Spleen (tissue), 11 donors: ENCODE data around the gene VWA1. TPM values are rescaled to one million over a fixed set of nuclear protein-coding genes. Genes with fewer than 3 reads are reported as not detected.

ENCODE experiments used
- DNase-seq: peaks from one replicate; pipeline ENCODE4 v3.0.0-alpha.2; 2020
- H3K27ac ChIP-seq, 8 donors: fragments of 200-600 bp; sonication (generic) in 7 of 8; 1 replicate in 4 of 8; 2 replicates in 4 of 8; pipeline versions ENCODE4 v1.5.0 to v1.8.0; 2016 to 2021; ENCODE audit warnings: inconsistent platforms in 4 of 8, mild to moderate bottlenecking in 4 of 8, moderate library complexity in 1 of 8
- H3K27me3 ChIP-seq, 7 donors: fragments of 200-600 bp; sonication (generic) in 6 of 7; replicated peaks in 1 of 7; 1 replicate in 4 of 7; 2 replicates in 3 of 7; pipeline versions ENCODE4 v1.5.0 to v1.8.0; 2016 to 2021; ENCODE audit warnings: inconsistent platforms in 3 of 7, mild to moderate bottlenecking in 1 of 7
- H3K36me3 ChIP-seq, 6 donors: fragments of 200-600 bp; sonication (generic) in 5 of 6; 1 replicate in 4 of 6; 2 replicates in 2 of 6; pipeline versions ENCODE4 v1.5.0 to v1.8.0; 2016 to 2021; ENCODE audit warnings: inconsistent platforms in 2 of 6
- H3K4me1 ChIP-seq, 6 donors: fragments of 200-600 bp; sonication (generic) in 5 of 6; 1 replicate in 3 of 6; 2 replicates in 3 of 6; pipeline versions ENCODE4 v1.5.0 to v1.8.0; 2016 to 2021; ENCODE audit warnings: inconsistent platforms in 3 of 6
- H3K4me3 ChIP-seq, 8 donors: fragments of 200-600 bp; sonication (generic) in 7 of 8; 1 replicate in 4 of 8; 2 replicates in 4 of 8; pipeline versions ENCODE4 v1.5.0 to v1.8.0; 2016 to 2021; ENCODE audit warnings: inconsistent platforms in 4 of 8, mild to moderate bottlenecking in 4 of 8, moderate library complexity in 2 of 8
- H3K9me3 ChIP-seq, 8 donors: fragments of 200-600 bp; sonication (generic) in 7 of 8; 1 replicate in 4 of 8; 2 replicates in 4 of 8; pipeline versions ENCODE4 v1.5.0 to v1.8.0; 2016 to 2021; ENCODE audit warnings: inconsistent platforms in 4 of 8
- CTCF ChIP-seq, 11 experiments: fragments of 200-600 bp in 7 of 11; fragments of 450-650 bp in 4 of 11; sonication (generic) in 4 of 11; IDR thresholded peaks in 8 of 11; conservative IDR thresholded peaks in 3 of 11; 1 replicate in 7 of 11; 2 replicates in 4 of 11; pipeline versions ENCODE4 v1.4.0 to v1.8.0; 2016 to 2021; ENCODE audit warnings: antibody characterized with exemption in 11 of 11, inconsistent platforms in 4 of 11, mild to moderate bottlenecking in 1 of 11
- POLR2A ChIP-seq, 3 donors: fragments of 450-650 bp; IDR thresholded peaks; one replicate each; pipeline ENCODE4 v1.5.1; 2017; ENCODE audit warnings: antibody characterized with exemption in 3 of 3, mild to moderate bottlenecking in 1 of 3
- POLR2AphosphoS5 ChIP-seq, 3 donors: sonication (generic); formaldehyde crosslinking; IDR thresholded peaks; one replicate each; pipeline ENCODE4 v1.5.1; 2017; ENCODE audit warnings: antibody characterized with exemption in 3 of 3
- WGBS, 5 donors: extraction: QIAGEN DNeasy Blood & Tissue Kit in 3 of 5; methylation state at CpG; one replicate each; pipeline versions ENCODE4 v1.1.5 to v1.1.7; 2013 to 2018; 5-methylcytosine and 5-hydroxymethylcytosine counted together
- intact Hi-C: fragments of 100-400 bp; cut with DNase I; formaldehyde crosslinking; loops from one replicate; pipeline ENCODE4 v1.15.0; 2023; ENCODE audit warnings: low total_unique reads
- polyA plus RNA-seq, 3 donors: library from polyadenylated mRNA; stranded (reverse); fragments of 200-250 nt; gene quantifications; one replicate each; pipeline ENCODE4 v1.2.1, GENCODE V29; 2013
- total RNA-seq, 7 donors: library from RNA; depleted of rRNA in 3 of 7; stranded (reverse); fragments of >200 nt in 3 of 7; fragmentation: NEBNext Ultra II Directional in 4 of 7; extraction: Animal tissue kit (Norgen Biotek cat#: 25700) in 4 of 7; gene quantifications; one replicate each; pipeline versions ENCODE4 v1.1.0 to v1.2.1, GENCODE V29; 2016 to 2021
- donor health status: healthy with polysubstance abuse.
- donor health status: DM: no; HTN: no; CAD: no; lungs with moderate emphysema.
- donor health status: DM: no; HTN: no; CAD: no.
- donor health status: Bipolar disorder and iron deficiency.
- donor health status: healthy.
- donor health status: DM: no; HTN: no; CAD: no.
- donor health status: DM: yes; HTN: yes; CAD: no.

VWA1 gene
- total and polyA plus RNA-seq, 10 donors: 3.9 to 18.0 (median 12.4) TPM

- intact Hi-C loops: no loop called here
- Histone ChIP-seq H3K4me3 (no peak overlapping the region), H3K36me3 (no peaks in the 10 kb centered on the region), H3K9me3 (no peaks in the 10 kb centered on the region), H3K27ac (peak overlapping the region in 7 of 8 donors; percentile 58 to 82 (median 75)), H3K4me1 (peaks cover 38 to 88% (median 68%) of the 10 kb centered on the region in 6 donors), H3K27me3 (peaks cover 0 to 98% (median 35%) of the 10 kb centered on the region in 7 donors)
- DNase-seq: peak; percentile 72
- TF ChIP-seq POLR2AphosphoS5 (IDR thresholded peaks at IDR 0.05): peak in 2 of 3 donors; percentile 32 to 60
- no peak for TF ChIP-seq CTCF (IDR thresholded peaks at IDR 0.05 in 8 of 11, conservative IDR thresholded peaks at IDR 0.05 in 3 of 11)
- WGBS, 5 donors: 46 to 70% (median 60%) methylated on average over 5 of the region's 5 CpGs
Measured at GRCh38 chr1:1431845-1432273, 3.6 kb upstream of the VWA1 start.

DNA sequence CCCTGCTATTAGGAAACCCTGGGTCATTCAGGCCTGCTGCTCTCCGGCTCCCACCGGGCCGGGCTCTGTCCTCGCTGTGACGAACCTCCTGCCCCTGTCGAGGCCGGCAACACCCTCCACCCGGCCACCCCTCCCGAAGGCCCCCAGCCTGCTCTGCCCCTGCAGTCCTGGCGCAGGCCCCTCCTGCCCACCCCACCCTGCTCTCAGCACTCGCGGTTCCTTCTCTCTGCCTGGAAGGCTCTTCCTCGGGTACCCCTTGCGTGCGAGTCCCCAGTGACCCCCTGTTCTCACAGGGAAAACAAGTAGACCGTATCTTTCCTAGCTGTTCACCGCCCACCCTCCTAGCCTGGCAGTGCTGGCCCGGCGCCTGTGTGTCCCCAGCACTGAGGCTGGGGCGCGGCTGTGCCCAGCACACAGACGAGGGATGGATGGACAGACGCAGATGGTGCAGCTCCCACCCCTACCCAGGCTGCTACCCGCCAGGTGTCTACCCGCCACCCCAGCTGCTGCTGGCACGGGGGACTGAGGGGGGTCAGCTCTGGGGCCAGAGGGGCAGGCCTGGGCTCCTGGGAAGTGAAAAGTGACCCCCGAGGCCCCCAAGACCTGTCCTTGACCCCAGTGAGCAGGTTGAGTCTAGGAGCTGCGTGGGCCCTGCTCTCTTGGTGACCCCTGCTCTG, 3.1 kb upstream of the VWA1 start:
- WGBS, 5 donors: 63 to 75% (median 68%) methylated on average over 26 to 28 of the region's 28 CpGs
- DNase-seq: peak; percentile 62
- H3K4me3 ChIP-seq: no peak overlapping the region

GRCh38 chr1:1432951-1433803, 2.3 kb upstream of the VWA1 start:
- Histone ChIP-seq H3K9me3 (no peaks in the 10 kb centered on the region), H3K36me3 (no peaks in the 10 kb centered on the region), H3K4me3 (peak overlapping the region in 1 of 8 donors; percentile 7), H3K27me3 (peaks cover 0 to 99% (median 40%) of the 10 kb centered on the region in 7 donors), H3K4me1 (peaks cover 38 to 92% (median 71%) of the 10 kb centered on the region in 6 donors), H3K27ac (peak overlapping the region in 7 of 8 donors; percentile 17 to 82 (median 75))
- WGBS, 5 donors: 42 to 63% (median 46%) methylated on average over 16 to 34 of the region's 34 CpGs
- peak; percentile 74 for DNase-seq
- intact Hi-C loops: no loop called here
- TF ChIP-seq POLR2A (IDR thresholded peaks at IDR 0.05): no peak
- TF ChIP-seq CTCF (IDR thresholded peaks at IDR 0.05 in 8 of 11, conservative IDR thresholded peaks at IDR 0.05 in 3 of 11): no peak
- TF ChIP-seq POLR2AphosphoS5 (IDR thresholded peaks at IDR 0.05): peak; percentile 19 to 75 (median 68)

More for the DNA sequence above, 3.1 kb upstream of the VWA1 start:
- intact Hi-C loops: no loop called here
- Histone ChIP-seq H3K9me3 (no peaks in the 10 kb centered on the region), H3K27ac (peak overlapping the region in 7 of 8 donors; percentile 58 to 82 (median 75)), H3K27me3 (peaks cover 0 to 98% (median 37%) of the 10 kb centered on the region in 7 donors), H3K36me3 (no peaks in the 10 kb centered on the region), H3K4me1 (peaks cover 38 to 91% (median 71%) of the 10 kb centered on the region in 6 donors)
- TF ChIP-seq CTCF (IDR thresholded peaks at IDR 0.05 in 8 of 11, conservative IDR thresholded peaks at IDR 0.05 in 3 of 11): no peak
- TF ChIP-seq POLR2AphosphoS5 (IDR thresholded peaks at IDR 0.05): no peak
- no peak for TF ChIP-seq POLR2A (IDR thresholded peaks at IDR 0.05)

GRCh38 chr1:1433804-1434130, 1.7 kb upstream of the VWA1 start:
- peak overlapping the region in 2 of 8 donors; percentile 1 to 71 for H3K4me3 ChIP-seq
- peaks cover 38 to 94% (median 71%) of the 10 kb centered on the region in 6 donors for H3K4me1 ChIP-seq
- peaks cover 0 to 99% (median 41%) of the 10 kb centered on the region in 7 donors for H3K27me3 ChIP-seq
- H3K36me3 ChIP-seq: no peaks in the 10 kb centered on the region
- H3K9me3 ChIP-seq: no peaks in the 10 kb centered on the region
- DNase-seq: no peak
- no peak for TF ChIP-seq POLR2AphosphoS5 (IDR thresholded peaks at IDR 0.05)
- TF ChIP-seq POLR2A (IDR thresholded peaks at IDR 0.05): no peak
- TF ChIP-seq CTCF (IDR thresholded peaks at IDR 0.05 in 8 of 11, conservative IDR thresholded peaks at IDR 0.05 in 3 of 11): no peak
- H3K27ac ChIP-seq: peak overlapping the region in 7 of 8 donors; percentile 17 to 82 (median 74)
- WGBS, 5 donors: 0 to 19% (median 5%) methylated on average over 2 to 12 of the region's 12 CpGs
- intact Hi-C loops: no loop called here
